Measurements from ENCODE around the gene PELI3. TPM values are rescaled to one million over a fixed set of nuclear protein-coding genes. Genes with fewer than 3 reads are reported as not detected.

PELI3 gene
- total and polyA plus RNA-seq, 2 of the 8 experiments (the other 6 are each of a cell fraction or from before 2014, with no cell fraction given) = 5.2 to 7.6 TPM

DNA sequence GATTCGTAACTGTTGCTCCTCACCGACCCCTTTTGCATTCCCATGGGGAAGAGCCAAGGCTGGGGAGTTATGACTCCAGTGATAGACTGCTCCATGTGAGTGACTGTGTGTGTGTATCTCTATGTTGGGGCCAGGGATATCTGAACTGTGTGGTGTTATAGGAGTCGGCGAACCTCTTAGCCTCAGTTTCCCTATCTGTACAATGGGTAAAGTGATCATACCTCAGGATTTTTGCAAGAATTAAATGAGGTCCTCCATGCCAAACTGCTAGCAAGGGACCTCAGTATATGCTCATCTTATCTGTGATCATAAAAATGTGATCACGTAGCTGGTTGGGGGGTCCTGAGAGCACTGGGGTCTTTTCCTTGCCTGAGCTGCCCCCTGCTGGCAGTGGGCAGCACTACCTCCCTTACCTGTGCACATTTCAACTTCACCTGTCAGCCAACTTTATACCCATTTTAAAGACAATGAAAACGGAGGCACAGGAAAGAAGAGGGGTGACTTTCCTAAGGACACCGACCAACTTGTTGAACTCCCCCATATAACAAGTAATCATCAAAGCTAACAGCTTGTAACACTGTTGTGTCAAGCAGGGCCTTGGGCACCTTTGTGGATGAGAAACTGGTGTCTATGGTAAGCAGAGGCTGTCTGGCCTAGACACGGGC, 12.2 kb downstream of the PELI3 start (continued):
- no peak for TF ChIP-seq GTF2F1 (IDR thresholded peaks at IDR 0.05; ENCODE audit: borderline replicate concordance, low read depth, low read length)
- TF ChIP-seq POU5F1 (IDR thresholded peaks at IDR 0.05; ENCODE audit: low read depth, low read length) = no peak
- TF ChIP-seq YY1 (IDR thresholded peaks at IDR 0.05; ENCODE audit: low read depth, low read length) = no peak
- peak; percentile 99 for TF ChIP-seq KDM1A (IDR thresholded peaks at IDR 0.05; ENCODE audit: borderline replicate concordance, low read length)
- TF ChIP-seq RFX5 (IDR thresholded peaks at IDR 0.05; ENCODE audit: borderline replicate concordance, low read depth, low read length) = no peak
- TF ChIP-seq GABPA (IDR thresholded peaks at IDR 0.05; ENCODE audit: borderline replicate concordance, insufficient read depth, low read length) = no peak
- TF ChIP-seq EP300 (IDR thresholded peaks at IDR 0.05; ENCODE audit: borderline replicate concordance in 1 of 2, low read depth in 2 of 2, low read length in 2 of 2) = no peak
- peak; percentile 63 to 80; a peak in 3 of 4 replicates for TF ChIP-seq SIN3A (conservative IDR thresholded peaks at IDR 0.05 in 1 of 2, IDR thresholded peaks at IDR 0.05 in 1 of 2; ENCODE audit: low read depth in 1 of 2, low read length in 2 of 2)
- TF ChIP-seq POLR2AphosphoS5 (IDR thresholded peaks at IDR 0.05; ENCODE audit: low read depth, low read length) = peak; percentile 14; the same call in 1 of the 2 replicates
